Subcutaneous abdominal adipose tissue (tissue), 5 donors: ENCODE data around the gene LAMA2.

ENCODE experiments used
- H3K27ac ChIP-seq: one replicate; pipeline ENCODE4 v1.7.0; 2013; ENCODE audit warnings: low read depth, mild to moderate bottlenecking, inconsistent platforms, low read length, moderate library complexity
- H3K27me3 ChIP-seq, 5 donors: one replicate each; pipeline ENCODE4 v1.7.0; 2013; ENCODE audit warnings: low read length in 5 of 5, inconsistent platforms in 1 of 5; ENCODE audit not compliant: control insufficient read depth in 5 of 5, insufficient read depth in 4 of 5
- H3K36me3 ChIP-seq, 5 donors: one replicate each; pipeline ENCODE4 v1.7.0; 2013; ENCODE audit warnings: low read length in 5 of 5; ENCODE audit not compliant: control insufficient read depth in 5 of 5, insufficient read depth in 5 of 5
- H3K4me1 ChIP-seq, 5 donors: one replicate each; pipeline ENCODE4 v1.7.0; 2013; ENCODE audit warnings: low read length in 5 of 5, mild to moderate bottlenecking in 3 of 5, moderate library complexity in 1 of 5; ENCODE audit not compliant: control insufficient read depth in 5 of 5, insufficient read depth in 5 of 5
- H3K4me3 ChIP-seq, 5 donors: one replicate each; pipeline ENCODE4 v1.7.0; 2013; ENCODE audit warnings: low read length in 5 of 5, low read depth in 1 of 5
- H3K9ac ChIP-seq, 5 donors: one replicate each; pipeline ENCODE4 v1.7.0; 2013; ENCODE audit warnings: low read length in 5 of 5, mild to moderate bottlenecking in 4 of 5, moderate library complexity in 3 of 5
- H3K9me3 ChIP-seq, 5 donors: one replicate each; pipeline ENCODE4 v1.7.0; 2013; ENCODE audit warnings: low read length in 5 of 5; ENCODE audit not compliant: control insufficient read depth in 5 of 5
- donor health status: healthy.
- donor health status: healthy.
- donor health status: healthy.
- donor health status: healthy.
- donor health status: healthy.

Gene LAMA2

DNA sequence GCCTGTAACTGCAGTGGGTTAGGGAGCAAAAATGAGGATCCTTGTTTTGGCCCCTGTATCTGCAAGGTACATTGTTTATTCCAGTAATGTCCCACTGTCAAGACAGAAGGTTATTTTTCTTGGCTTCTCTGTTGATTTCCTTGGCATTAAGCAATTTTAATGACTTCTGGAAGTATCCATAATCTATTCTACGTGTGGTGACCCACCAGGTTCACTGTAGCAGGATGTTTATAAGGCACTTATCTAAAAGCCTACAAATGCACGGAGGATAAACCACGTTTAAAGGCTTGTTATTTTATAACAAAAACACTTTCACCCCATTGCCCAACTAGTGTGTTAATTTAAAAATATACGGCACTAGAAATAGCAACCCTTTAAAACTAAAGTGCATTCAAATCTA, 294.9 kb downstream of the LAMA2 start:
- Histone ChIP-seq H3K27me3 (no peaks in the 10 kb centered on the region), H3K4me3 (no peak overlapping the region), H3K27ac (no peak overlapping the region), H3K9ac (no peak overlapping the region), H3K9me3 (no peaks in the 10 kb centered on the region), H3K4me1 (peaks cover 0 to 13% (median 0%) of the 10 kb centered on the region in 5 donors), H3K36me3 (no peaks in the 10 kb centered on the region)

- H3K9ac ChIP-seq, result no peak overlapping the region
- peaks cover 0 to 13% (median 0%) of the 10 kb centered on the region in 5 donors for H3K4me1 ChIP-seq
- no peaks in the 10 kb centered on the region for H3K9me3 ChIP-seq
- no peak overlapping the region for H3K4me3 ChIP-seq
- H3K27me3 ChIP-seq, result no peaks in the 10 kb centered on the region
- H3K36me3 ChIP-seq, result no peaks in the 10 kb centered on the region
- no peak overlapping the region for H3K27ac ChIP-seq
These were observed 296.3 kb downstream of the LAMA2 start for GRCh38 chr6:129179283-129179682.

GRCh38 chr6:129181001-129181400, 298.1 kb downstream of the LAMA2 start:
- Histone ChIP-seq H3K9me3 (no peaks in the 10 kb centered on the region), H3K27ac (no peak overlapping the region), H3K4me1 (peaks cover 0 to 13% (median 0%) of the 10 kb centered on the region in 5 donors), H3K36me3 (no peaks in the 10 kb centered on the region), H3K4me3 (no peak overlapping the region), H3K27me3 (no peaks in the 10 kb centered on the region), H3K9ac (no peak overlapping the region)

DNA sequence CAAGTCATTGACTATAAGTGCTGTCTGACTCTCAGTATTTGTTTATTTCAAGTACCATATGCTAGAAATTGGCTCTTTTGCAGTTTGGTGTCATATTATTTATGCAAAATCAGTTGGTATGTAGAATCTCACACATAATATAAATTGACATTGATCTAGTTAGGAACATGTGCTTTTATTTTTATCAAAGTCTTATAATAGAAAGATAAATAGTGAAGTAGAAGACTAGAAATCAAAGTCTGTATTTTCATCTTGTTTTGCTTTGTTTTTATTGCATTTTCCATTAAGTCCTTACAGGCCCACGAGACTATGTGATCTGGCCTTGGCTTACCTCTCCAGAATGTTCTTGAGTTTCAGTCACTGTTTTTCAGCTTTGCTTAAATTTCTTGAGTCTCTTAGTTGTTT, 300.3 kb downstream of the LAMA2 start:
- H3K36me3 ChIP-seq, result no peaks in the 10 kb centered on the region
- H3K27ac ChIP-seq, result no peak overlapping the region
- H3K9ac ChIP-seq, result no peak overlapping the region
- H3K27me3 ChIP-seq, result no peaks in the 10 kb centered on the region
- H3K4me3 ChIP-seq, result no peak overlapping the region
- peaks cover 0 to 6% (median 0%) of the 10 kb centered on the region in 5 donors for H3K4me1 ChIP-seq
- H3K9me3 ChIP-seq, result no peaks in the 10 kb centered on the region

DNA sequence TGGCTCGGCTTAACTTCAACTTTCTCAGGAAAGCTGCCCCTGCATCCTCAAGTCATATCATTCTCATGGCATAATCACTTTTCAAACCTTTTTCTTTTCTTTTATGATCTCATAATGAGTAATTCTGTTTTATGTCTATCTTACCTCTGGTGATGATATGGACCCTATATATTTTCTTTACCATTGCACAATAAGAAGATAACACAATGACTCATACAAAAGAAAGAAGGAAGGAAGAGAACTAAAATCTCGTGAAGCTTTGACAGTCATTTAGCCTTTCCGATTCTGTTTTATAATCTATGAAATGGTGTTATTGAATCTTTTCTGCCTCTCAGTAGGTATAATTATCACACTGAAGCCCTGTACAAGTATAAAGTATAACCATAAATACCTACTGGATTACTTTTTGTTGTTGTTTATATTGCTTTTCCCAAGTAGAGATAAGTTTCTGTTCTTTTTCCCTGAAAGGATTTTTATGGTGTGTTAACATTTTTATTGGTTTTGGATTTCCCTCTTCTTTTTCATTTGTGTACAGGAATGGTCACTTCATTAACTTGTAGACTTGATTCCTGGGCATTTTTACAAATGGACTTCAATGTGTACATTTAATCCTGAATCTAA, 300.9 kb downstream of the LAMA2 start:
- Histone ChIP-seq H3K36me3 (no peaks in the 10 kb centered on the region), H3K27ac (no peak overlapping the region)

DNA sequence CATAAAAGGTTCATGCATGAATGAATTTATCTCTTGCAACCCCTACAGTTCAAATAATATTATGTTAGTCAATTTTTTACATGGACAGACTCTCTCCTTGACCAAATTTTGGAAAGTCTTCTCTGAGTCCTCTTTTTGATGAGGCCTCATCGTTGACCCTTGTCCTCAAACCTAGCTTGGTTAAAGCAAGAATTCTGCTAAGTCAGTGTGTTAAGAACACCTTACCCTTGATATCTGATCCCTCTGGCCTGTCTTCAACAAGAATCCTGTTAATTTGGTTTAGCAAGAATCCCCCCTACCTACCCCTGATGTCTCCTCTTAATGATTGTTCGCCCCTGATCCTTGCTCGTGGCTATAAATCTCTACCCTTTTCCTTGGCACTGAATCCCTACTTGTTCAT, 301.4 kb downstream of the LAMA2 start:
- Histone ChIP-seq H3K36me3 (no peaks in the 10 kb centered on the region), H3K27me3 (no peaks in the 10 kb centered on the region), H3K9ac (no peak overlapping the region), H3K4me3 (no peak overlapping the region), H3K27ac (no peak overlapping the region), H3K4me1 (peaks cover 0 to 6% (median 0%) of the 10 kb centered on the region in 5 donors), H3K9me3 (no peaks in the 10 kb centered on the region)

More for the DNA sequence above, 300.9 kb downstream of the LAMA2 start:
- no peak overlapping the region for H3K9ac ChIP-seq
- no peaks in the 10 kb centered on the region for H3K27me3 ChIP-seq
- H3K4me1 ChIP-seq, result peaks cover 0 to 6% (median 0%) of the 10 kb centered on the region in 5 donors
- H3K9me3 ChIP-seq, result no peaks in the 10 kb centered on the region
- no peak overlapping the region for H3K4me3 ChIP-seq

DNA sequence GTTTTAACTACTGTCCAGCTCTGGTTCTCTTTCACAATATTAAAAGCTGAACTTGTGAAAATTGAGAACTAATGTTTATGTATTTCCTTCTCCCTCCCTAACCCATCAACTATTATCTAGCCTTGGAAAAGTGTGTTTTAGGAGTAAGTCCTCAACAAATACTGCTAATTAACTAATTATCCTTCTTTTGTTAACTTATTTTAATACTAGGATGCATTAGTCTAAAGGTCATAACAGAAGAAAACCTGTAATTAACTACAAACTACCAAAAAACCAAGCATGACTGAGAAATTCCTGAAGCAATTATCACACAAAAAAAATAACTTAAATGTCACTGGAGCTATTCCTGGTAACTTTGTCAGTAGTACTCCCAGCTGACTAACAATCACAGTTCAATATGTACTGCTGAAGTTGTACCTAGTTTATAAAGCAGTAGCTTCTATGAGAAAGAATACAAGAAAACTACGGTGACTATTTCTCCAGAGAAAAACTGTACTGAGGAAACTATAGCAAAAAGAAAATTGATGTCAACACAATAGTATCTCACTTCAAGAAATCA, 301.9 kb downstream of the LAMA2 start:
- Histone ChIP-seq H3K9me3 (no peaks in the 10 kb centered on the region), H3K4me3 (no peak overlapping the region), H3K9ac (no peak overlapping the region), H3K36me3 (no peaks in the 10 kb centered on the region), H3K27me3 (no peaks in the 10 kb centered on the region), H3K4me1 (peaks cover 0 to 6% (median 0%) of the 10 kb centered on the region in 5 donors), H3K27ac (no peak overlapping the region)

GRCh38 chr6:129186988-129187387, 304.1 kb downstream of the LAMA2 start:
- Histone ChIP-seq H3K36me3 (no peaks in the 10 kb centered on the region), H3K27me3 (no peaks in the 10 kb centered on the region), H3K9ac (no peak overlapping the region), H3K4me3 (no peak overlapping the region), H3K27ac (no peak overlapping the region), H3K4me1 (no peaks in the 10 kb centered on the region), H3K9me3 (no peaks in the 10 kb centered on the region)

DNA sequence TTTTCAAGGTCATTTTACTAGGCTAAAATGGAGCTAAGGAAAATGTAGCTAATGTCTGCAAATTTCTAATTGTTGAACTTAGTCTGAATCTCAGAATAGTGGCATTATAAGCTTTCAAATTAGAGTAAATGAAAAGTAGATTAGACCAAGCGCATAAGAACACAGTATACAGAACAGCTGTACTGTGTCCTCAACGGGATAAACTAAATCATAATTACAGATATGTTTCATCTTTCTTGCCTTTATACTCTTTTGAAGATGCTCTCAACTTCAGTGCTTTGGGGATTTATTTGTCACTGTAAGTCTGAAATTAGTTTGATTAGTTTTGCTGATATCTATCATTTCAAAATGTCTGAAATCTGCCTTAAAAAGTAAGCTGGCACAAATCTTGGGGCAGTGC, 305.4 kb downstream of the LAMA2 start:
- Histone ChIP-seq H3K9me3 (no peaks in the 10 kb centered on the region), H3K36me3 (no peaks in the 10 kb centered on the region), H3K4me1 (no peaks in the 10 kb centered on the region), H3K9ac (no peak overlapping the region), H3K27me3 (no peaks in the 10 kb centered on the region), H3K27ac (no peak overlapping the region), H3K4me3 (no peak overlapping the region)

- no peaks in the 10 kb centered on the region for H3K4me1 ChIP-seq
- no peak overlapping the region for H3K4me3 ChIP-seq
- H3K27me3 ChIP-seq, result no peaks in the 10 kb centered on the region
- no peak overlapping the region for H3K9ac ChIP-seq
- no peaks in the 10 kb centered on the region for H3K9me3 ChIP-seq
- no peak overlapping the region for H3K27ac ChIP-seq
- H3K36me3 ChIP-seq, result no peaks in the 10 kb centered on the region
These were observed 305.9 kb downstream of the LAMA2 start for GRCh38 chr6:129188795-129189194.
